HG03139 (cell line): ENCODE data around the gene ZBTB20.

Experiments used
- ATAC-seq: cut with Tn5 transposase; IDR thresholded peaks from one replicate; pipeline ENCODE4 v1.9.1; 2021; ENCODE audit not compliant: unreplicated experiment

The ZBTB20 gene

DNA sequence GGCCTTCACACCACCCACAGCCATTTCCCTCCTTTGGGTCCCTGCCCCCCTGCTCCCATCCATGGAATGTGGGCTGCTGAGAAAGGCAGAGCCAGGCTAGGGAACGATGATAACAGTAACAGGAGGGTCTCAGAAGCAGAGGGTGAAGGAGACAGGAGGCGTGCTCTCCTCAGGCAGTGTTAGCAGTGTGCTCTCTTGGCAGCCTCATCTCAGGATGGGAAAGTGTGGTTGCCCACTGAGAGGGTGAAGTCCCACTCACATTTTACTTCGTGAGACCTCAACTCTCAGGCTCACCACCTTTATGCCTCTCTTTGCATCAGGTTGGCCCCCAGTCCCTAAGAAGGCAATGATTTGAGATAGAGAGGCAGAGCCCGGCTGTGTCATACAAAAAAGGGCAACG is 828.8 kb downstream of the ZBTB20 start:
- ATAC-seq = no peak

DNA sequence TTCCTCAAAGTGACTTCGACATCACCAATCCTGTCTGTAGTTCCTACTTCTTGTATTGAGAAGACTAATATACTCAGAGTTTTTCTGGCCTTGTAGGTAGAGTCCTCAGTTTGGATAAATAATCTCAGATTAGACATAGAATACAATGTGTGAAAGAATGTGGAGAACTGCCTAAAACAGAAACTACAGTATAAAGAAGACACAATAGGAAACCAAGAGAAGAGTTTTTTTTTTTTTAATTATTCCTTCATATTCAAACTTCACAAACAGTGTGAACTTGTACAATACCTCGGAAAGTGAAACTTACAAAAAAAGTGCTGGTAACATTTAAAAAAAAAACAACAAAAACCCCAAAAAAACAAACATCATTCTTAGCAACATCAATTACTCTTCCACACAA is 832.8 kb downstream of the ZBTB20 start:
- ATAC-seq = no peak

DNA sequence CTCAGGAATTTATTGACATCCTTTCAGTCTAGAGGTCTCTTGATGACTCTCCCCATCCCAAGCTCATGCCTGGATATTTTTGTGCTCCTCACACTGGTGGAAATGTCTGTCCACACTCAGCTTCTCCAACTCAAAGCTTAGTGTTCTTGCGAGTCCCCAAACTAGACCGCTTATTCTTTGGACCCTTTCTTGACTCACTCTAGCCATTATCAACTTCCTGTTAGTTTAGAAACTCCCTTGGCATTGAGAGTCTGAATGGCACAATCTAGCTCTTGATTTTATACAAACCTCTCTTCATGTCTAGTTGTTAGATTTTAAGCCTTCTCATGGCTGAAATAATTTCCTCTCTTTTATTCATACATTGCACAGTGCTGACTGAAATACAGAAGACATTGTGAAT is 833.7 kb downstream of the ZBTB20 start:
- no peak for ATAC-seq

DNA sequence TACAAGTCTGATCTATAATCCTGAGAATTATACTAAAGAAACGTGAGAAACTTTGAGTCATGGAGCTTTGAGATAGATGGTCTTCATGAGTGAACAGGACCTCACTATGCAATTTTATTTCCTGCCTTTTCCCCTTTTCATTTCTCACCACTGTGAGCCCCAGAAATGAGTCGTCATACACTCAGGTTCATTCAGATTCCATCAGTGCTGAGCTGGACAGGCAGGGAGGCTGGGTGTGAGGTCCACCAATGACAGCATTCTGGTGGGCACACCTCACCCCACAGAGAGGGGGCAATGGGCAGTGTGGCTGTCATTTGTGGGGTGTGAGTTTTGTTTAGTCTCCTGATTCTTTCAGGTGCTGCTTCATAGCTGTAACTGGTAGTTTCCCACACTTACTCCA is 836.4 kb downstream of the ZBTB20 start:
- no peak for ATAC-seq

DNA sequence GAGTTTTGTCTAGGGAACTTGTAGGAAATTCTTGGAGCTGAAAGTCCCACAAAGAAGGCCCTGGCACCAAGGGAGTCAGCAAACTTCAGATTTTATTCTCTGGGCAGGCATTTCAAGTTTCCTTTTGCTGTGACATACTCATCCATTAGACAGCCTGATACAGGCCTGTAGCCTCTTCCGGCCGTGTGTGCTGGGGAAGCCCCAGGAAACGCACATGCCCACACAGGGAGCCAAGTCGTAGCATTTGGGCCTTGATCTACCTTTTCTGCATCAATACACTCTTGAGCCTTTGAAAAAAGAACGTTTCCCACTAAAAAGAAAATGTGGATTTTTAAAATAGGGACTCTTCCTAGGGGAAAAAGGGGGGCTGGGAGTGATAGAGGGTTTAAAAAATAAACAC is 838.3 kb downstream of the ZBTB20 start:
- ATAC-seq = peak; percentile 76

DNA sequence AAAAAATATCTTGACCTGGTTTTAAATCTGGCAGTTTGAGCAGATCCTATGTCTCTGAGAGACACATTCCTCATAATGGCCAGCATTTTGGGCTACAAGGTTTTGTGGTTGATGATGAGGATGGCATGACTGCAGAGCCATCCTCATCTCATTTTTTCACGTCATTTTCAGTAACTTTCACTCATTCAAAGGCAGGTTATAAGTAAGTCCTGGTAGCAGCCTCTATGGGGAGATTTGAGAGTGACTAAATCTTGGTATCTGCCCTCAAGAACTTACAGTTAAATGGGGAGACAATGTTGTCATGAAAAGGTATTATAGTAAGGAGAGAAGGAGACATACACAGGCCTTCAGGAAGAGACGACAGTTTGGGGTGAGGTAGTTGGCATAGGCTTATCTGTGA is 838.7 kb downstream of the ZBTB20 start:
- ATAC-seq = no peak

DNA sequence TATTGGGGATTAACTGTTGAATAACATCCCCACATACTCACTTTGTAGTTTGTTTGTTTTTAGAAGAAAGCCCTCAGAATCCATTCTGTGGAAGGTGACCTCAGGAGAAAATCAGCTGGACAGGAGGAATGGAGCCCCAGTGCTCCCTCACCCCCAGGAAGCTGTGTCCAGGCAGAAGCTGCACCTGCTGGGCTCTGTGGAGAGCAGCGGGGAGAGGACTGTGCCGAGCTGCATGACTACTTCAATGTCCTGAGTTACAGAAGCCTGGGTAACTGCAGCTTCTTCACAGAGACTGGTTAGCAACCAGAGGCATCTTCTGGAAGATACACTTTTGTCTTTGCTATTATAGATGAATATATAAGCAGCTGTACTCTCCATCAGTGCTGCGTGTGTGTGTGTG is 839.3 kb downstream of the ZBTB20 start:
- ATAC-seq = no peak

DNA sequence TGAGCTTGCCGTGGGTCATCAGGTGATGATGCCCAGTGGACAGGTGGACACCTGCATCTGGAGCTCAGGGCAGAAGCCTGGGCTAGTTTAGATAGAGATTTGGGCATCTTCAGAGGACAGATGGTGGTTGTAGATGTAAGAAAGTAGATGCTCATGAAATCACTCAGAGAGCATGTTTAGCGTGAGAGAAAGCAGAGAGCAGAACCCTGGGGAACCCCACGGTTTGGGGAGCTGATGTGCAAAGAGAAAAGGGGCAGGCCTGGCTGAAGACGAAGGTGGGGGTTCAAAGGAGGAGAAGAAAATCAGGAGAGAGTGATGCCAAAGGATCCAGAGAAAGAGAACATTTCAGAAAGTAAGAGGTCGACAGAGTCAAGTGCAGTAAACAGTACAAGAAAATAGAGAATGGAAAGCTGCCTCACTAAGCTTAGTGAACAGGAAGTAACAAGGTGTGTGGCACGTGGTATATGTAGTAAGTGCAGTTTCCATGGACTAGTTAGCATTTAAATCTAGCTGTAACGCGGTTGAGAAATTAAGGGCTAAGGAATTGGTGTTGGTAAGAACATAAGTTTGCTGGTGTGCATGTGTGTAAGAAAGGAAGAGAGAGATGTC is 839.8 kb downstream of the ZBTB20 start:
- ATAC-seq = no peak

DNA sequence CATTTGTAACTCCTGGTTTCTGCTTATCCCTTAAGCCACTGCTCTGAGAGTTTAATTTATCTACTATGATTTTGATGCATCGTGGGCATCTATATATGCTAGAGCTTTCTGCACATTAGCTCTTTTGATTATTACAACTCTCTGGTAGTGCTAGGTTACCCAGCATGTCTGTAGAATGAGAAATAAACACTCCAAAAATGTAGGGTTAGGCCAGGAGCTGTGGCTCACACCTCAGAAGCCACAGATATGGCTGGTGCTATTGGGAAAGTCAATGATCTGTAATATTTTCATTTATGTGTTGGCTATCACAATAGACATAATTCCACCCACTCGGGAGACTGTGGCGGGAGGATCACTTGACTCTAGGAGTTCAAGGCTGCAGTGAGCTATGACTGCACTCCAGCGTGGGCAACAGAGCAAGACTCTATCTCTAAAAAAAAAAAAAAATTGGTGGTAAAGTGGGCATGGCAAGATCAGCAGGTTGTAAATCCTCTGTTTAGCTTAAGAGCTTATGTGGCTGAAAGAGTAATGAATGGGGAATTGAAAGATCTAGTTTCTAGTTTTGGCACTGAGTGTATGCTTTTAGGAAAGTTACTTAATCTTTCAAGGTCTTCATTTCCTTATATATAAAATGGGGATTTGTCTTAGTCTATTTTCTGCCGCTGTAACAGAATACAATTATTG is 847.0 kb downstream of the ZBTB20 start:
- no peak for ATAC-seq

DNA sequence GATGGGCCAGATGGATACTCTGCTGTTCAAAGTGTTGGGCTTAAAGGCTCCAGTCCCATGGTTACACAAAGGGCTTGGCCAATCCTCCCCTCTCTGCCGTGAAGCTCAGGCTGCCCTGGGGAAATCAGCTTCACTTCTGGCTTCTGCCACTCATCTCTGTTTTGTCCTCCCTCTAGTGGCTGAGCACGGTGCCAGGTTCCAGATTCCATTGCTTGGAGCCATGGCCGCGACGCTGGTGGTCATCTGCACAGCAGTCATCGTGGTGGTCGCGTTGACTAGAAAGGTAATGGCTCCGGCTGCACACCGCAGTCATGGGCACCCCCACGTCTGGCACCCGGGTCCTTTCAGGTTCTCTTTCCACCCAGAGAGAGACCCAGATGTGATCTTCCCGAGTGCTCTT is 847.7 kb downstream of the ZBTB20 start:
- no peak for ATAC-seq

DNA sequence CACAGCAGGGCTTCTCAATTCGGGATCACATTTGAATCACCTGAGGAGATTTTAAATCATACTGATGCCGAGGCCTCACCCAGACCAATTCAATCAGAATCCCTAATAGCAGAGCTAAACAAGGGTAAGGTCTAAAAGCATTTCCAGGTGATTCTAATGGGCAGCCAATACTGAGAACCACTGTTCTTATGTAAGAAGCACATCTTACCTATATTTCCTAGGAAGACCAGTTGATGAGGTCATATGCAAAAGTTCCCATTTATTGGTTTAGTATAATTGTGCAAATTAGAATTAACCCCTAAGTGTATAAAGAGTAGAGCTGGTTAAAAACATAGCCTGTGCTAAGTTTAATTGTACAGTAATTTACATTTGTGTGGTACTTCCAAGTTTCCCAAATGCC is 851.1 kb downstream of the ZBTB20 start:
- no peak for ATAC-seq

DNA sequence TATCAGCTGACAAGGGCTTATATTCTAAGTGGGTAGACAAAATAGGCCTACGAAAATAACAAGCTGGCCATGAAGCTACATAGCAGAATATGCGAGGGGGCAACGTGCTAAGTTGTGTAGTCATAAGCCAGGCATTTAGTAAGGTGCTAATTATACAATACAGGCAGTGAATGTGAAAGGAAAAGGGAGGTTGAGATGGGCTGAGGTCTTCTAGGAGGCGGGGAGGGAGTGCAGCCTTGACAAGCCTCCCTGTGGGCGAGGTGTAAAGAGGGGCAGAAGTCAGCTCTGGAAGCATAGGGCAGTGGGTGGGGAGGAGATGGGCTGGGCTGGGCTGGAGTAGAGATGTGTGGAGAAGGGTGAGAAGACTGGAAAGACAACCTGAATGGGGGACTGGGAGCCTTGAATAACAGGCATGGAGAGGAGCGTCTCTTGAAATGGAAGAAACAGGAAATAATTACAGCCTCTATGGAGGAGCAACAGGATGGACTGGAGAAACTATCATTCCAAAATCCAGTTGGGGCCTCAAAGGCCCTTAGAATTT is 852.1 kb downstream of the ZBTB20 start:
- ATAC-seq = no peak

DNA sequence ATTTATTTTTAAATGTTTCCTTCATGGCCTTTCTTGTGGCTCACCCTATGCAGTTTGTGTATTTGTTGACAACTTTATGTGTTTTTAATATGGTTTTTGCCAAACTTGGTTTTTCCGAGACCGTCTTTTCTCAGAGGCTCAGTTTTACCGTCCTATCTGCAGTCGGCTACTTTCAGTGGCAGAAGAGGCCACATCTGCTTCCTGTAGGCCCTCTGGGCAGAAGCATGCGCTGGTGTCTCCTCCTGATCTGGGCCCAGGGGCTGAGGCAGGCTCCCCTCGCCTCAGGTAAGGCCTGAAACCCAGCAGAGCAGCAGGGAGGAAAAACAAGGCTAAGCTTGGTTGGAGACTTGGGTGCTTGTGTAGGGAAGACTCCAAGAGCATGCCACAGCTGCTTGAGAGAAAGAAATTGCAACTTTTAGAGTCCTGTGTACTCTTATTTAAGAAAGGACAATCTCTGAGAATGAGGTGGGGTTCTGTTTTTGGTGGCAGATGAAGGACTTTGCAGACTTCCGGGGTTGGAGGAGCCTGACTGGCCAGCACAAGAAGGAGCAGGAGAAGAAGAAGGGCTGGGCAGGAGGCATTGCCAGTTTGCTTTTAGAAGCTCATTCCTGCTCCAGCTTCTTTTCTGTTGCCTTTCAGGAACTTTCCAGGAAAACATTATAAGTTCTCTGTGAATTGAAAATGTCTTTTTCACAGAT is 853.1 kb downstream of the ZBTB20 start, which contains the start of gene TIGIT:
Gene TIGIT, plus strand, starts transcription at position 191 of the 698 bp plus-strand sequence. Its CDS starts 34 bp downstream, at position 225.
- ATAC-seq = no peak

DNA sequence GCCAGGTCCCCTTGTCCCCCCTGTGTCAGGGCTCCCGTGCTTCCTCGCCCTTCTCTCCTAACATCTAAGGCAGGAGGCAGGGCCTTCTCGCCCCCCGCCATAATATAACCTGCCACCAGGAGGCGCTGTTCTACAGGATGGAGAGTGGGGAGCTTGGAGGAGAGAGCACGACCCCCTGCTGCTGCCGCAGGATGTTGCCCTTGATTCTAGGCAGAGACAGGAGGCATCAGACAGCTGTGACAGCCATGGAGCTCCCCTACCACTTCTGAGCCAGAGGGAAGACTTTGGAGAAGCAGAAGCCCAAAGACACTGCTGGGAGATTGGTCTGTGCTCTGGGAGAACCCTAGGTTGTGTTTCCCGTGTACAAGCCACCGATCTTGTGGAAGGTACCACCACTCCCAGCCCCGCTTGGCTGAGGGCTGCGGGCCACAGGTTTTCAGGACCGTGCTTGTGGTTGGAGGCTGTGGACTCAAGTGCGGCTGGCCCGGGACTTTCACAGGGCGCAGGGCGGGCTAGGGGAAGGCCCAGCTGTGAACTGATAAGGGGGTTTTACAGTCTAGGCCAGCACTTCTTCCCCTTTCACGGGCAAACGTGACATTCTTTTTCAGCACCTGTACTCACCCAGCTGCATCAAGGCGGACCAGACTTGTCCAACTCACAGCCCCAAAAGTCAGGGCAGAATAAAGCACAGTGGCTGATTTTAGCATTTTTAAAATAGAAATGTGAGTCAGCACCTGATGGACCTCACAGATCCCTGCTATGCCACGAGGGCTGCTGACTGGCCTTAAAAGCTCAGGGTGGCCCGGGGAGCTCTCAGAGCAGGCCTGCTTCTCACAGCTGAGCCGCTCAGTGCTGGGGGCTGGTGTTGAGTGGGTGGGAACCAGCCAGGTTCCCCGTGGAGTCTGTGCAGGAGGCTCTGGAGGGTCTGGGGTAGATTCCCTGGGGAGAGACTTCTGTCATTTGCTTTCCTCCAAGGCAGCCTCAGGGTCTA is 855.9 kb downstream of the ZBTB20 start:
- ATAC-seq = peak; percentile 73

DNA sequence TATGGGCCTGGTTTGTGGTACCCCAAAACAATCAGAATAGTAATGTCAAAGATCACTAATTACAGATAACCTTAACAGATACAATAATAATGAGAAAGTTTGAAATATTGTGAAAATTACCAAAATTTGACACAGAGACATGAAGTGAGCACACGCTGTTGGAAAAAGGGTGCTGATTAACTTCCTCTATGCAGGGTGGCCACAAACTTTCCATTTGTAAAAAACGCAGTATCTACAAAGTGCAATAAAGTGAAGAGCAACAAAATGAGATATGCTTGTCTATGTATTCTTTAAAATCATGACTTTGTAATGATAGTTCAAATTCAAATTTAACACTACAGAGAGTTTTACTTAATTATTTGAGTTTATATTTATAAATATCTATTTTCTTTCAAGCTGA is 860.8 kb downstream of the ZBTB20 start:
- ATAC-seq = no peak

DNA sequence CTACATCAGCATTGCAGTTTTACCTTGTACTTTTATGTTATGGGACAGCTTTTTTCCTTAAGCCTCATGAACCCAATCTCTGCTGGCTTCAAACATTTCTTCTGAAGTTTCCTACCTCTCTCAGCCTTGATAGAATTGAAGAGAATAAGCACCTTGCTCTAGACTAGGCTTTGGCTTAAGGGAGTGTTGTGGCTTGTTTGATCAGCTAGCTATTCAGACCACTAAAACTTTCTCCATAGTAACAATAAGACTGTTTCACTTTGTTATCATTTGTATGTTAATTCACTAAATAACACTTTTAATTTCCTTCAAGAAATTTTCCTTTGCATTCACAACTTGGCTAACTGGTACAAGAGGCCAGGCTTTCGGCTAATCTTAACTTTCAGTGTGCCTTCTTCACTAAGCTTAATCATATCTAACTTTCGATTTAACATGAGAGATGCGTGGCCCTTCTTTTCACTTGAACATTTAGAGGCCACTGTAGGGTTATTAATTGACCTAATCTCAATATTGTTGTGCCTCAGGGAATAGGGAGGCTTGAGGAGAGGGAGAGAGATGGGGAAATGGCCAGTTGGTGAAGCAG is 861.3 kb downstream of the ZBTB20 start:
- no peak for ATAC-seq

DNA sequence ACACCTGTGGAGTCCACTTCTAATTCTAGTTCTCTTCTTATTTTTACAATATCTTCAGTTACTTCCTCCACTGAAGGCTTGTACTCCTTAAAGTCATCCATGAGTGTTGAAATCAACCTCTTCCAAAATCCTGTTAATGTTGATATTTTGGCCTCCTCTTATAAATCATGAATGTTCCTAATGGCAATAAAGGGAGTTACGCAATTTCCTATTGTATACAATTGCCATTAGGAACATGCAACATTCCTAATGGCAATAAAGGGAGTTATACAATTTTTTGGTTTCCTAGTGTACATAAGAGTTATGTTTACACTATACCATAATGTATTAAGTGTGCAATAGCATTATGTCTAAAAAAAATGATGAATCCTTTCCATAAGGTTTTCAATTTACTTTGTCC is 862.4 kb downstream of the ZBTB20 start:
- no peak for ATAC-seq
